DMS 273 (cell line): ENCODE data around the gene CLBA1.

ENCODE experiments used
- DNase-seq: peaks from one replicate; lab custom pipeline; 2025; ENCODE audit not compliant: unreplicated experiment; lab: John Stamatoyannopoulos, UW

The CLBA1 gene

DNA sequence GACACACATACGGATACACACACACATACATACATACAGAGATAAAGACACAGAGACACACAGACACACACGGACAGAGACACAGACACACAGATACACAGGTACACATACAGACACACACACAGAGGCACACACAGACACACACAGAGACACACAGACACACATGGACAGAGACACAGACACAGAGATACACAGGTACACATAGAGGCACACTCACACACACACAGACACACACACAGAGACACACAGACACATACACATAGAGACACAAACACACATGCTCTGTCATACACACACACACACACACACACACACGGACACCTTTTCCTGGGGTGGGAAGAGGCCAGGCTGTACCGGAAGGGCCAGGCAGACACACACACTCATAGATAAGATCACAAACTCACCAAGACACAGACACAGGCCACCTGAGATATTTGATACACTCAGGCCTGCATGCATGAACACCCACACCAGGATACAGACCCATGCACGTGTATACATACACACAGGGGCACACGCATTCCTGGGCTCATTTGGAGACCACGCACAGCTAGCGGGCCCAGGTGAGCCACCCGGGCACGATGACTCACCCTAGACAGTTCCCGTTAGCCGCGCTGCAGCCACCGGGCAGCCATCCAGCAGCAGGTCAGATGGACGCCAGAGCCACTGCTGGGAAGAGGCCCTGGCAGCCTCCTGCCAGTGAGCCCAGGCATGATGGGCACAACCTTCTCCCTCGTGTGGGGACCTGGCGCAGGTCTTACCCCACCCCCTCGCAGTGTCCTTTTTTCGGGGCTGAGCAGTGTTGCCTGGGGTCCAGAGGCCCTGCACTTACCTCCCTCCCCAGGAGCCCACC is 5.6 kb upstream of the CLBA1 start:
- DNase-seq: peak; percentile 47

DNA sequence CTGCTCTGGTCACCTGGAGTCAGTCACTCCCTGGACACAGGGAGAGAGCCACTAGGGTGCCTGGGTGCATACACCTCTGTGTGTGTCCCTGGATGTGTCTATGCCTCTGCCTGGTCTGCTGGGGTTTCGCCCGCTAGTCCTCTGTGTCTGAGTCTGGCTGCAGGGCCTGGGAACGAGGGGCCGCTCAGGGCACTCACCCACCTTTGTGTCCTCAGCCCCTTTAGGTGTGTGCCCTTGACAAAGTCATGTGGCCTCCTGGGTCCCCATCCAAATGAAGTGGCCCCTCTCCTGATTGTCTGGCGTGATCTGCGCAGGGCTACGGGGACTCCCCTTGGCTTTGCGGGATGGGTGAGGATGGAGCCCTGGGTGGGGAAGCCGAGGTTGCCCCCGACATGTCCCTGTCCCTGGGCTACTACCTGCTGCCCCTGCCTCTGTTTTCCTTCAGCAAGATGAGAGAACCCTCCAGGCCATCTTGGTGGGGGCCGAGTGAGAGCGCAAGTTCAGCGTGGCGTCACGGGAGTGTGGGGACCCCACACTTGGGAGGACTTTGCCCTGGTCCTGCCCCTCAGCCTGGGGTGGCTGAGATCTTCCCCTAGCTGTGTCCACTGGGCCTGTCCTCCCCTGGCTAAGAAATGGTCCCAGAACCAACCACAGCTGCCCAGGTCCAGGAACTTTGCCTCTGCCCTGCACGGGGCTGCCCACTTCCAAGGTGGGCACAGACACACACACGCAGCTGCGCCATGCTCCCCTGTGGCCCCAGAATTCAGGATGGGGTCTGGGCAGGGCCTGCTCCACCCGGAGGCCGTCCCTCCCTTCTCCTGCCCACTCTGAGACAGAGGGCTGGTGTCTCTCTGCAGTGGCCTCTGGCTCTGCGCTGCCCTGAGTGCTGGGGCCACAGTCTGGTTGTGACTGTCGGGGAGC is 4.7 kb upstream of the CLBA1 start:
- DNase-seq: no peak

DNA sequence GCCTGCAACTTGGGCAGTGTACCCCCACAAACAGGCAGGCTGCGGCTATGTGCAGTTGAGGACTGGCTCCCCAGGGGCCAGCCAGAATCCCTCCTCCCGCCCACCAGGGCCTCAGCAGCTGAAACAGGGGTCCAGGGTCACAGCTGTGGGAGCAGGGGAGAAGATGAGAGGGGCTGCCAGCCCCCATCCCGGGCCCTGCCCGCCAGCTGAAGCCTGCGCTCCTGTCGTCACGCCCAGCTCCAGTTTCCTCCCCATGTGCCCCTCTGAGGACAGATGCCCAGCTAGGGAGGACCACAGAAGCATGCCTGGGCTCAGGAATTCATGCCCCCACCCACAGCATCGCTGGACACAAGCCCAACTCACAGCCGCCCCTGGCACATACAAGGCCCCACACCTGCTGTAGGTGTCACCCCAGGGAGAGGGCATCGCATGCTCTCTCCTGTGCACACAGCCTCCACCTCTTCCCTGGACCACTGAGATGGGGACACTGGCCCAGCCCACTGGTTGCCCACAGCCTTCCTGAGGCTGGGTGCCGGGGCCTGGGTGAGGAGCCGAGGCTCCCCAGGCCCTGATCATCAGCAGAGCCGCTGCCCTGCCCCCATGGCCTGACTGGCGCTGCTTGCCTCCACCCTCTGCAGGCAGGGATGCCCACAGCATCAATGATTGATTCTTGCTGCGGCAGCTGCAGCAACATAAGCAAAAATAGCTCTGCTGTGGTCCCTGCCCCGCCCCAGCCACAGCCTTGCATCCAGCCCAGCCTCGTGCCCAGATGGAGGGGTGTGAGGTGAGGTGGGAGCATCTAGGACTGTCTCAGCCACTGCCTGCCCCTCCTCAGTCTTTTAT is 3.7 kb upstream of the CLBA1 start:
- DNase-seq: no peak

DNA sequence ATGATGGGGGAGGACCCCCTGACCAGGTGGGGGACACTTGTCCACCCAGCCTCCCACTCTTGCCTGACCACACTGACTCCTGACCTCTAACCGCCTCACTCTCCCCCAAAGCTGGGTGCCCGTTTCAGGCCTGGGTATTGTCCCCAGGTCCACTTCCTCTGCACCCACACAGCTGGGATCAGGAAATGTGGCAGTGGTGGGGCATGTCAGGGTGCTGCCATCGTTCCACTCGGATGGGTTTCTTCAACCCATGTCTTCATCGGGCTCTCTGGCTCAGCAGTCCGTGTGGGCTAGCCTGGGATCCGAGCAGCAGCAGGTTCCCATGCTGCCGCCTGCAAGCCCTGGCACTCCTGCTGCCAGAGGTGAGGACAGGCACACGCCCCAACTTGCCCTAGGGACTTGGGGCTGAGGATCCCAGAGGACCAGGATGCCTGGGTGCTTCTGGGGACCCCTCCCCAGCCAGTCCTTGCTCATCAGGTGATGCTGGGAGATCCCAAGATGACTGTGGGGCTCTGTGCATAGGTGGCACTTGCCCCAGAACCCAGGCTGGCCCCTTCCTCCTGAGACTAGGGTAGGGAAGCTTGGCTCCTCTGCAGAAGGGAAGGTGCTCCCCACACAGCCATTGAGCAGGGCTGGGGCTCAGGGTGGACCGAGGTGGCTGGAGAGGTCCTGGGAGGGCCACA is 2.9 kb upstream of the CLBA1 start:
- no peak for DNase-seq

DNA sequence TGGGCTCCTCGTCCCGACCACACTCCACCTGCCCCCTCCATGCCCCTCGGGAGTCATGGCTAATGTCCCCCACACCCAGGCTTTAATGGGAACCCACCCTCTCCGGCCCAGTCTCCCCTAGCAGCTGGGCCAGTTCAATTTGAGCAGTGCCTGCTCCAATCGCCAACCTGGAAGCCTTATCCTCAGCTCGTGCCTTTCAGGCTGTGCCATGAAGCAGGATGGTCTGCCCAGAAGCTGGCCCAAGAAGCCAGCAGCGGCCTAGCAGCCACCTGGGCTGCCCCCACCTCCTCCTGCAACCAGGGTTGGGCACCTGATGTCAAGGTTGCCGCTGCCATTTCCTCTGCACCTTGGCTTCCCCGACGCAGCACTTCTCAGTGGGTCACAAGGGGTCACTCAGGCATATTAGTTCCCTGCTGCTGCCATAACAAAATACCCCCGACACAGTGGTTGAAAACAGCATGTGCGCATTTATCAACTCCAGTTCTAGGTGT is 2.3 kb upstream of the CLBA1 start:
- no peak for DNase-seq

DNA sequence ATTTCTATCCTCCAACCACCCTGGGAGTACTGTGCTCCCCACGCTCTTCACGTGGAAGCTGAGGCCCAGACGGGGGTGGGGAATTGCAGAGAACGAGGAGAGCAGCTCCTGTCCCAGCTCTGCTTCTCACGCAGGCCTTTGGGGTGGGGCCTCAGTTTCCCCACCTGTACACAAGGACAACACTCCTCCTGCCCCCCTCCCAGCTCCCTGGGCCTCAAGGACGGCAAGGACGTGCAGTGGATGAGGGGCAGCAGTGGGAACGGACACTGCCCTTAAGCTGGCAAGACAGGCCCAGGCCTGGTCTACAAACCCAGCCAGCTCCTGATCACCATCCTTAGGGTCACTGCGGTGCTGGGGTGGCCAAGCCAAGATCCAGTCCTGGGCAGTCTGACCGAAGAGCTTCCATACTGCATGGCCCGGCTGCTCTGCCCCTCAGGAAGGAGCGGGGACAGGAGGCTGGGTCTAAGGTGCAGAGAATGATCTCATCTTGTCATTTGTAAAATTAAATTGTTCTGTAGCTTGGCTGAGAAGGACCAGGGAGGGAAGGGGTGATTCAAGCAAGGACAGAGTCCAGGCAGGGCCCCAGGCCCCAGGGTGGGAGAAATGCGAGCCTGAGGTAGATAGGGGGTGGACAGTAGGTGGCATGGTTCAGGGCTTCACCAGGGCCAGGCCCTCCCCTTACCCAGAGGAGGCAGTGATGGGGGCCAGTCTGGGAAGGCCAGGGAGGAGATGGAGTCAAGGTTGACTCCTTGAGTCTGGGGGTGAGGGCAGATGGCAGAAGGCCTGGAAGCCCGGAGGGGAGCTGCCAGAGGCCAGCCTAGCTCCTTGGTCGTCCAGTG is 1.3 kb upstream of the CLBA1 start:
- no peak for DNase-seq

DNA sequence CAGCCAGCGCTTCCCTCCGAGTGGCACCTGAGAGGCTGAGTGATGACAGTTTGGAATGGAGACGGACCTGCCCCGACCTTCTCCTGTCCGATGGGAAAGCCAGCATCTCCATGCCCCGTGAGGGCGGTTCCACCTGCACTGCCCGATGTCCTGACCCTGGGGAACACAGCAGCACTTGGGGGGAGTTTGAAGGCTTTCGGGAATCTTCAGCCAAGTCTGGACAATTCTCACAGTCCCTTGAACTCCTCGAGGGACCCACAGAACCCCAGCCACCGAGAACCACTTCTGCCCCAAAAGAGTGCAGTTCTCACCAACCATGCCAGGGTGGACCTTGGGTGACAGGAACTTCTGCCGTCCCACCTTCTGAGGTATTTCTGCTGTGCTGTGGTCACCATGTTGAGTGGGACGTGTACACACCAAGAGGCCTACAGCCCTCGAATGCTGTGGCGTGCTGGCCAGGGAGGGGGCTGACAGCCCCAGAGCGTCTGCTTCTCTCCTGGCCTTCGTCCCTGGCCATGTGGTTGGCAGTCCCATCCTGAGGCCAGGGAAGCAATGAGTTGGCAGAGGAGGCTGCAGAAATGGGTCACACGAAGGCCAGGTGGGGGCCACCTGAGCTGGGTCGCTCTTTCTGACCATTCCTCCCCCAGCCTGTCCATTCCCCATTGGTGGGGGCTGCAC is 1.0 kb downstream of the CLBA1 start:
- DNase-seq: no peak

DNA sequence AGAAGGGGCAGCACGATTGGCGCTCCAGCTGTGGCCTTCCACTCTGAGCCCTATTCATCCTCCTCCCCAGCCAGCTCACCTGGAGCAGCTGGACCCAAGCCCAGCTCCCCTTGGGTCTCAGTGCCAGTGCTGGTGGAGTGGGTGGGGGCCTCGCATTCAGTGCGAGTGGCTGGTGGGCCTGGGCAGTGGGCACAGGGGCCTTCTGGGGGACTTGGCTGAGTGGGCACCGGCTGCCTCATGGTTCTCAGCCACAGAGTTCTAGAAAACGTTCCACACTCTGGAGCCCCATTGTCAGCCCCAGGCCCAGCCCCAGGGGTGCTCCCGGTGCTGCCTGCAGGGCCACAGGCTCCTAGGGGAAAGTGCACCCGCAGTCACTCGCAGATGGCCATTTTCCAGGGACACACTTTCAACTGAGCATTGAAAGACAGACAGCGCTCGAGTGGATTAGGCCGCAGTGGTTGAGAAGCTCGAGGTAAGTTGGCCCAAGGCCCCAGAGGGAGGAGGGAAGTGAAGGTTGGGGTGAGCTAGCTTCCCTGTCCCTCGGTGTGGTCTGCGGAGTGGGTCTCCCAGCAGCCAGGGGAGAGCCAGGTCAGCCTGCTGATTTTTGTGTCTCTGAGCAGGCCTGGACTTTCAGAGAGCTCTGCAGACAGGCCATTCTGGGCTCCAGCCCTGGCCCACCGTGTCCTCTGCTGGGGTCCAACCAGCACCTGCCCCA is 3.8 kb downstream of the CLBA1 start:
- no peak for DNase-seq

DNA sequence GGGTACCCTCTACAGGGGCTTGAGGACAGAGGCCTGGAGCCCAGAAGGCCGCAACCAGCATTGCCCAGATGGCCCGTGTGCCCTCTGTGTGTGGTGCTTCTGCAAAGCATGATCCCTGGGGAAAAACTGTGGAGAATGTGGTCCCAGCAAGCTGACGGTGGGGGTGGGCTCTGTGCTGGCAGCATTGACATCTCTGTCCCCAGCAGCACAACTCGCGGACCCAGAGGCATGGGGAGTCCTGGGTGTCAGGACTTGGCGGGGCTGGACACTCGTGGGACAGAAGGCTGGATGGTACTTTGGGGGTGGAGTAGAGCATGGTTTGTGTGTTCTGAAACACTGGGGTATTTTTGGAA is 4.3 kb downstream of the CLBA1 start:
- DNase-seq: no peak

DNA sequence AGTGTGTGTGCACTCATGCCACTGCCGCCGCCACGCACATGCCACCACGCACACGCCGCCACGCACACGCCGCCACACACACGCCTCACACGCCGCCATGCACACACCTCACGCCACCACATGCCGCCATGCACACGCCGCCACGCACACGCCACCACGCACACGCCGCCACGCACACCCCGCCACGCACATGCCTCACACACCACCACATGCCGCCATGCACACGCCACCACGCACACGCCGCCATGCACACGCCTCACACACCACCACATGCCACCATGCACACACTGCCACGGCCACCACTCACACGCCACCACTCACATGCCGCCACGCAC is 6.3 kb downstream of the CLBA1 start:
- no peak for DNase-seq

DNA sequence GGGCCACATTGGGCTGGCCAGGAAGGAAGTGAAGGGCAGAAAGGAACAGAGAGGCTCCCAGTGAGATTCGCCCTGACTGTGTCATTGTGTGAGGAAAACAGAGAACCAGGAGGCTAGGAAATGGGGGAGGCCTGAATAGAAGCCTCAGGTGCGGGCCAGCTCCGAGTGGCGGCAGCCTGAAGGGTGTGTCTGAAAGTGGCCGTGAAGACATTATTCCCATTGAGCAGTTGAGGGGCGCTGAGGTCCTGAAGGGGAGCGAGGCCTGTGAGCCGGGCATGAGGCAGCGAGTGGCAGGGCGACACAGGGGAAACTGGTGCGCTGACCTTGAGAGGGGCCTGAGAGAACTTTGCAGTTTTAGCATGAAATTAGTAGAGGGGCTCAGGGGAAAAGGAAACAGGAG is 6.9 kb downstream of the CLBA1 start:
- DNase-seq: no peak

DNA sequence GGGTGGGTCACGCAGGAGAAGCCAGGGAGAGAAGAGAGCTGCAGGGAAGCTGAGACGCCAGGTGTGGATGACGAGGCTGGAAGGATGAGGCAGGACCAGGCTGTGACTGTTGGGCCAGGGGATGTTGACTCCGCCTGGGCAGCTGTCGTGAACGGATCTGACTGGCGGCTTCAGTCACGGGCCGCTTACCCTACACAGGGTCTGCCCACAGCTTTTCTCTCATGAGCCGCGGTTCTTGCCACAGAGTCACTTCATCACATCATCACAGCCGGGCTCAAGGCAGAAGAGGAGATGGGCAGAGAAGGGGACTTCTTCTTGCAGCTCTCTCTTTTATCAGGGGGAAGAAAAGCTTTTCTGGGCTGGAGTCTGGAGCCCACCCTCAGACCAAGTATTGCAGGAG is 7.7 kb downstream of the CLBA1 start:
- DNase-seq: no peak

DNA sequence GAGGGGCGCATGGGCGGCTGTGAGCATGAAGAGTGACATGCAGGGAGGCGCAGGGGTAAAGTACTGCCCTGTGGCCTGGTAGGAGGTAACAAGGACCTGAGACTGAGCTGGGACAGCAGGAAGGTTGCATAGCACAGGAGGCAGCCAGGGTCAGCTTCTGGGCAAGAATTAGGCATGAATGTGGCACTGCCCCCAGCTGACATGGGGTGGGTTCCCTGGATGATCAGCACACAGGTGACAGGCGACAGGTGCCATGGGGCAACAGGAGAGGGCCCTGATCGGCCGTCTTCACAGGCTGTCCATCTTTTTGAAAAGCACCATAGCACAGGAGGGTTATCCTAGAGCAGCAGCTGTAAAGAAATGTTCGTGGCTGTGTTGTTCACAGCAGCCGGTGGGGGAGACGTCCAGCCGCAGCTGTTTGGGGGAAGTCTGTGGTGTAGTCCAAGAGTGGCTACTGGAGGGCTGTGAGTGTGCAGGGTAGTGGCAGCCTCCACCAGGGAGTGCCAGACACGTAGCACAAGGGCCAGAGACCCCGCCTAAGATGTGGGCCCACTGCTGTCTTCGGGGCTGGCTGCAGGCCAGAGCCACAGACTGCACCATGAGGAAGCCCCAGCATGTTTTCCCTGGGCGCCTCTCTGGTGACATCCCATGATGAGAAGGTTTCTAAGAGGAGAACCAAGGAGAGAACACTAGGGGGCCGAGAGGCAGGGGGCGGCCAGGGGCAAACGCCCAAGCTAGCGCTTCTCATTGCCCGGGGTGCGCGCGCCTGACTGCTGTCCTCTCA is 8.4 kb downstream of the CLBA1 start:
- no peak for DNase-seq

DNA sequence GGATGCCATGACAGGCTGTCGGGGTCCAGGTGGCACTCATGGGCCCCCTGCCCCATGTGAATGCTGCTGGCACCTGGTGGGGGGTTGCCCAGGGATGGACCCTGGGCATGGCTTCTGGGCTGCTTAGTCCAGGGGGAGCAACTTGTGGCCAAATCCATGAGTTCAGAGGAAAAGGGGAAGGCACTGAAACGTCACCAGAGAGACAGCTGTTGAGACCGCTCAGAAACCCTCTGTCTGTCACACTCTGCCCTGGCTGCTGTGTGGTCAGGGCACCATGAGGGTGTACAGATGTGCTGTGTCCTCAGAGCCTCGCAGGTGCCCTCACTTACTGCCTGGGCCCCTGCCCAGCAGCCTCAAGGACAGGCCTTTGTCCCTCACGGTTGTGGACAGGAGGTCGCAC is 9.4 kb downstream of the CLBA1 start:
- DNase-seq: no peak

DNA sequence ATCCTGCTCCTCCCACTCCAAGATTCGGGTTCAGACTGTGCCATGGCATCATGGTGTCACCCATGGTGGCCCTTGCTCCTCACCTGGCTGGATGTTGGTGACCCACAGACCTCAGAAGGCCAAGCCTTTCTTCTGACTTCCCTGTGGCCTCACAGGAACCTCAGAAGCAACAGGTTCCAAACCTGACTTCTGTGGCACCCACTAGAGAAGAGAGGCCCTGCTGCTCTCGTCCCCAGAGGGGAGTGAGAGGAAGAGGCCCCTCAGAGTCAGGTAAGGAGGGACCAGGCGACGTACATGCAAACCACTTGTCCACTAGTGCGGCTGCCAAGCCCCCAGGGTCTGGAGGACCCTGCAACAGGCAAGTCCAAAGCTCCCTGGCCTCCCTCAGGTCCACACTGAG is 10.4 kb downstream of the CLBA1 start:
- DNase-seq: no peak

DNA sequence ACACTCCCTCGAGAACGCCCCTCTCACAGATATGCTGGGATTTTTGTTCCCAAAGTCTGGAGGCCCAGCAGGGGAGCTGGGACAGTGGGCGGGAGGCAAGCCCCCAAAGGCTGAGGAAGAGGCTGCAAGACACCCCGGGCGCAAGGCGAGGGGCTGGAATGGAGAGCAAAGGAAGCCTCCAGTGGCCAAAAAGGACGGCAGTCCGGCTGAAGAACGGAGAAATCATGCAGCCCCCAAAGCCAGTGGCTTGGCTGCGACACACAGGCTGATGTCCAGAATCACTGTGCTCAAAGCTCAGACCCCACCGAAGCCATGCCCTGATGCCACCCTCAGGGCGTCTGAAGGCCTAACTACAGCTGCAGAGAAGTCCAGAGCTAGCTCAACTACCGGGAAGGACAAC is 10.9 kb downstream of the CLBA1 start:
- DNase-seq: no peak

DNA sequence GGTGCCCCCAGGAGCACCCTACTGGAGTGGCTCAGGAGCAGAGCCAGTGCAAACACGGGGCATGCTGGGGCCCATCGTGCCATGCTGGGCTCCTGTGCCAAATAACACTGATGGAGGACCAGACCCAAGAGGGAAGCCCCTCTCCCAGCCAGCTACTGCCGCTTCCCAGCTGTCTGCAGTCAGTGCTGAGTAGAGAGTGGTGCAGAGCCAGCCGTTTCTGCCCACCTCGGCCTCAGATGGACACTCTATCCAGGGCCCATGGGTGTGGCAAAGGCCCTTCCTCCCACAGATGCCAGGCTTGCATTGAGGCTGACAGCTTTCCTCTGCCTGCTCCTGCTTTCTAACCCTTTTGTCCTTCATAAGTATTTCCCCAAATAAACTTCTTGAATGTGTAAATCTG is 13.2 kb downstream of the CLBA1 start:
- DNase-seq: peak; percentile 43

DNA sequence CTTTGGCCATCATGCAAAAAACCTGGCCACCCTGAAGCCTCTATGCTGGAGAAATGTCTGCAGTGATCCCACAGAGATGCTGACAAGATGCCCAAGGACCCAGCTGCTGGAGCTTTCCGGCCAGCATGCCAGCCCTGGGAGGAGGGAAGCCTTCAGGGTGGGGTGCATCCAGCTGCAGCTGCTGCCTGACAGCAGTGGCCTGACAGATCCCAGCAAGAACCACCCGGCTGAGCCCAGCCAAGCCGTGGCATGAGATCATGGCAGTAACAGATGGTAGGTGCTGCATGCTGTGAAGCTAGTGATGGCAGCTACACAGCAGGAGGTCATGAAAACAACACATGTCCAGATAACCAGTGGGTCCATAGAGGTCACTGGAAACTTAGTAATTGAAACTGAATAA is 13.8 kb downstream of the CLBA1 start:
- DNase-seq: peak; percentile 93
